PC-9 (cell line): ENCODE results near the gene BASP1. TPM values are rescaled to one million over a fixed set of nuclear protein-coding genes. Genes with fewer than 3 reads are reported as not detected.

ENCODE experiments used
- BruUV-seq: library from RNA; stranded (reverse); fragments of 400-500 nt; replicated peaks from 2 replicates; lab custom pipeline; 2021; lab: Mats Ljungman, UMichigan
- CTCF ChIA-PET: fragments of 300-600 bp; sonication (Branson Sonifier 250); formaldehyde crosslinking; loops from one replicate; lab custom pipeline; 2022; ENCODE audit warnings: antibody characterized with exemption; lab: Charles Lee
- POLR2A ChIA-PET: fragments of 300-600 bp; sonication (Branson Sonifier 250); formaldehyde crosslinking; loops from one replicate; lab custom pipeline; 2022; ENCODE audit warnings: antibody characterized with exemption; ENCODE audit not compliant: unreplicated experiment; lab: Charles Lee
- DNase-seq, 2 experiments: peaks; one replicate each; pipeline versions ENCODE4 v3.0.0 to v3.0.0-alpha.2; 2015 to 2022; ENCODE audit warnings: mixed read lengths in 1 of 2
- H2AFZ ChIP-seq: fragments of 200-600 bp; sonication (generic); 2 replicates; pipeline ENCODE4 v1.8.1; 2017; ENCODE audit warnings: antibody characterized with exemption
- H3F3A ChIP-seq: fragments of 200-600 bp; sonication (generic); 2 replicates; pipeline ENCODE4 v1.8.1; 2017; ENCODE audit warnings: antibody characterized with exemption, mild to moderate bottlenecking, low read depth; ENCODE audit not compliant: insufficient read depth
- H3K27ac ChIP-seq: fragments of 200-600 bp; sonication (generic); 2 replicates; pipeline ENCODE4 v1.6.1; 2016; ENCODE audit warnings: mixed run types
- H3K27me3 ChIP-seq: fragments of 200-600 bp; sonication (generic); 2 replicates; pipeline ENCODE4 v1.6.1; 2016; ENCODE audit warnings: low read depth, mixed run types; ENCODE audit not compliant: insufficient read depth
- H3K36me3 ChIP-seq: fragments of 200-600 bp; sonication (generic); 2 replicates; pipeline ENCODE4 v1.6.1; 2016; ENCODE audit warnings: low read depth, mixed run types
- H3K4me1 ChIP-seq: fragments of 200-600 bp; sonication (generic); replicated peaks from 2 replicates; pipeline ENCODE4 v1.6.1; 2016; ENCODE audit warnings: mixed run types; ENCODE audit not compliant: insufficient read depth
- H3K4me2 ChIP-seq: fragments of 200-600 bp; sonication (generic); 2 replicates; pipeline ENCODE4 v1.6.1; 2017; ENCODE audit warnings: mixed run types
- H3K4me3 ChIP-seq: fragments of 200-600 bp; sonication (generic); 2 replicates; pipeline ENCODE4 v1.6.1; 2016; ENCODE audit warnings: mixed run types
- H3K79me2 ChIP-seq: fragments of 200-600 bp; sonication (generic); 2 replicates; pipeline ENCODE4 v1.6.1; 2017; ENCODE audit warnings: low read depth, mixed run types
- H3K9me2 ChIP-seq: fragments of 200-600 bp; sonication (generic); 2 replicates; pipeline ENCODE4 v1.8.1; 2017; ENCODE audit warnings: mild to moderate bottlenecking; ENCODE audit not compliant: insufficient read depth
- H3K9me3 ChIP-seq: fragments of 200-600 bp; sonication (generic); 2 replicates; pipeline ENCODE4 v1.8.1; 2016; ENCODE audit warnings: low read depth; ENCODE audit not compliant: insufficient read depth
- H4K20me1 ChIP-seq: fragments of 200-600 bp; sonication (generic); 2 replicates; pipeline ENCODE4 v1.8.1; 2017; ENCODE audit not compliant: insufficient read depth
- EZH2 ChIP-seq: fragments of 200-600 bp; sonication (generic); IDR thresholded peaks from 2 replicates; pipeline ENCODE4 v1.8.0; 2017; ENCODE audit warnings: antibody characterized with exemption, low read depth
- intact Hi-C: fragments of 100-400 bp; cut with micrococcal nuclease; formaldehyde crosslinking; loops from one replicate; pipeline ENCODE4 v1.10.0; 2022; ENCODE audit not compliant: unreplicated experiment
- total RNA-seq: library from RNA; stranded (reverse); gene quantifications from 2 replicates; pipeline ENCODE4 v1.2.3, GENCODE V29; 2021
- TF ChIP-seq, protein P1 (sequence below): fragments of 200-600 bp; sonication (generic); conservative IDR thresholded peaks from 2 replicates; pipeline ENCODE4 v1.6.1; 2017; ENCODE audit warnings: mixed run types, antibody characterized with exemption, mild to moderate bottlenecking, moderate library complexity

The BASP1 gene
- total RNA-seq, 1 experiment from 2014 or later: not detected

DNA sequence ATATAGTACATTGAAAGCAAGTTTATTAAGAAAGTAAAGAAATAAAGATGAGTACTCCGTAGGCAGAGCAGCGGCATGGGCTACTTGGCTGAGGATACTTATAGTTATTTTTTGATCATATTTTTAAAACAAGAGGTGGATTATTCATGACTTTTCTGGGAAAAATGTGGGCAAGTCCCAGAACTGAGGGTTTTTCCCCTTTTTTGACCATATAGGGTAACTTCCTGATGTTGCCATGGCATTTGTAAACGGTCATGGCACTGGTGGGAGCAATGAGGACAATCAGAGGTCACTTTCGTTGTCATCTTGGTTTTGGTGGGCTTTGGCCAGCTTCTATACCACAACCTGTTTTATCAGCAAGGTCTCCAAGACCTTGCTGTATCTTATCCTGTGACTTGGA lies 5.2 kb upstream of the BASP1 start:
- H3K27me3 ChIP-seq: 0 out of 2 replicates have a peak, but pooled peaks cover 8% of the 10 kb centered on the region
- BruUV-seq: no TSS peak
- DNase-seq: no peak
- CTCF ChIA-PET: interaction anchor here (0.5 kb wide), 1 partner anchor 1101 kb away, joined by 3 read pairs; no protein-coding TSS in a partner anchor
- no peaks in the 10 kb centered on the region for H3K9me2 ChIP-seq
- H4K20me1 ChIP-seq: no peaks in the 10 kb centered on the region
- no peaks in the 10 kb centered on the region for H3K4me1 ChIP-seq
- POLR2A ChIA-PET: no interaction called here
- no peaks in the 10 kb centered on the region for H3K9me3 ChIP-seq
- H3K4me3 ChIP-seq: no peak overlapping the region
- no peaks in the 10 kb centered on the region for H3K36me3 ChIP-seq
- no peak overlapping the region for H2AFZ ChIP-seq
- H3K79me2 ChIP-seq: no peaks in the 10 kb centered on the region
- H3F3A ChIP-seq: peaks cover 6% of the 10 kb centered on the region; the same call in 1 of the 2 replicates
- no peak overlapping the region for H3K4me2 ChIP-seq
- no peak for TF ChIP-seq EZH2
- TF ChIP-seq, protein P1, sequence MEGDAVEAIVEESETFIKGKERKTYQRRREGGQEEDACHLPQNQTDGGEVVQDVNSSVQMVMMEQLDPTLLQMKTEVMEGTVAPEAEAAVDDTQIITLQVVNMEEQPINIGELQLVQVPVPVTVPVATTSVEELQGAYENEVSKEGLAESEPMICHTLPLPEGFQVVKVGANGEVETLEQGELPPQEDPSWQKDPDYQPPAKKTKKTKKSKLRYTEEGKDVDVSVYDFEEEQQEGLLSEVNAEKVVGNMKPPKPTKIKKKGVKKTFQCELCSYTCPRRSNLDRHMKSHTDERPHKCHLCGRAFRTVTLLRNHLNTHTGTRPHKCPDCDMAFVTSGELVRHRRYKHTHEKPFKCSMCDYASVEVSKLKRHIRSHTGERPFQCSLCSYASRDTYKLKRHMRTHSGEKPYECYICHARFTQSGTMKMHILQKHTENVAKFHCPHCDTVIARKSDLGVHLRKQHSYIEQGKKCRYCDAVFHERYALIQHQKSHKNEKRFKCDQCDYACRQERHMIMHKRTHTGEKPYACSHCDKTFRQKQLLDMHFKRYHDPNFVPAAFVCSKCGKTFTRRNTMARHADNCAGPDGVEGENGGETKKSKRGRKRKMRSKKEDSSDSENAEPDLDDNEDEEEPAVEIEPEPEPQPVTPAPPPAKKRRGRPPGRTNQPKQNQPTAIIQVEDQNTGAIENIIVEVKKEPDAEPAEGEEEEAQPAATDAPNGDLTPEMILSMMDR: no peak
- no peak overlapping the region for H3K27ac ChIP-seq
- intact Hi-C loops: loop anchor here (10.0 kb wide), 1 partner anchor 1483 kb away; no protein-coding TSS in a partner anchor

DNA sequence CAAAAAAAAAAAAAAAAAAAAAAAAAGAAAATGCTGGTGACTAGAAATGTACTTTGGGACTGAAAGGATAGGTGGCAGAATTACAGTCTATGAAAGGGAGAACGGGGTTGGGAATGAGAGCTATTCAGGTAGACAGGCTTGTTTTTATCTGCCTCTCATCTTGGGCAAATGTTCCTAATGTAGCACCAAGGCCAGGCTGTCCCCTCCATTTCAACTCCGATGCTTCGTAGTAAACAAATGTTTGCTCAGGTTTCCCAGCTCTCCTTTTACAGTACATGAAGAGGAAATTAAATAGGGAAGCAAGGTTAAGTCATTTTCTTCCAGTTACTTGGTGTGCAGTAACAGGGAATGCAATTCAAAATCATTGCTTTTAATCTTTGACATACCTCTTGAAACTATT lies 4.4 kb upstream of the BASP1 start:
- ChIA-PET CTCF (interaction anchor here (0.6 to 0.7 kb wide), 3 partner anchors 9 to 849 kb away, joined by 3 to 16 read pairs (median 4); no protein-coding TSS in a partner anchor), POLR2A (no interaction called here)
- no peaks in the 10 kb centered on the region for H3K36me3 ChIP-seq
- H4K20me1 ChIP-seq: no peaks in the 10 kb centered on the region
- intact Hi-C loops: loop anchor here (10.0 kb wide), 1 partner anchor 1482 kb away; no protein-coding TSS in a partner anchor
- no peaks in the 10 kb centered on the region for H3K79me2 ChIP-seq
- BruUV-seq: no TSS peak
- no peak overlapping the region for H3K27ac ChIP-seq
- TF ChIP-seq, protein P1: no peak
- TF ChIP-seq EZH2: no peak
- H3K9me3 ChIP-seq: no peaks in the 10 kb centered on the region
- no peak for DNase-seq
- no peak overlapping the region for H3K4me3 ChIP-seq
- peaks cover 6% of the 10 kb centered on the region; the same call in 1 of the 2 replicates for H3F3A ChIP-seq
- H2AFZ ChIP-seq: no peak overlapping the region
- H3K27me3 ChIP-seq: 0 out of 2 replicates have a peak, but pooled peaks cover 8% of the 10 kb centered on the region
- H3K9me2 ChIP-seq: no peaks in the 10 kb centered on the region
- H3K4me1 ChIP-seq: no peaks in the 10 kb centered on the region
- H3K4me2 ChIP-seq: no peak overlapping the region

DNA sequence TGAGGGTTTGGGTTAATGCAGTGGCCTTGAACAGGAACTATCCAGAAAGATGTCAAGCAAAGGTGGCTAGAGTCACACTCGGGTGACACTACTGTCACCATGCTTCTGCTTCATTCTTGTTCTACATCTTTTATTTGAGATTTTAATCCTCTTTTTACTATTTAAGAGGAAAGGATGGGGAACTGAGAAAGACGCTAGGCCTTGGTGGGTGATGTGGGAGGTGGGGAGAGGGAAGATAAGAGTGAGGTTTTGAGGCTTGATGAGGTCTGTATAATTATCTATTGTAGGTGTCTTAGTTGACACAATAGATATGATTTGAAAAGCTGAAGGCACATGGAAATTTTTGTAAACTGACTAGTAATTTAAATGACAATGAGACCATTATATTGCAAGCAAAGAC lies 3.5 kb upstream of the BASP1 start:
- TF ChIP-seq, protein P1: no peak
- TF ChIP-seq EZH2: no peak
- no peak overlapping the region for H3K4me2 ChIP-seq
- ChIA-PET CTCF (no interaction called here), POLR2A (no interaction called here)
- H3K9me3 ChIP-seq: no peaks in the 10 kb centered on the region
- 0 out of 2 replicates have a peak, but pooled peaks cover 8% of the 10 kb centered on the region for H3K27me3 ChIP-seq
- BruUV-seq: no TSS peak
- no peaks in the 10 kb centered on the region for H3K79me2 ChIP-seq
- H4K20me1 ChIP-seq: no peaks in the 10 kb centered on the region
- no peak for DNase-seq
- intact Hi-C loops: loop anchor here (10.0 kb wide), 1 partner anchor 1481 kb away; no protein-coding TSS in a partner anchor
- no peaks in the 10 kb centered on the region for H3K36me3 ChIP-seq
- no peak overlapping the region for H3K4me3 ChIP-seq
- H3K9me2 ChIP-seq: no peaks in the 10 kb centered on the region
- H3K4me1 ChIP-seq: no peaks in the 10 kb centered on the region
- H3F3A ChIP-seq: peaks cover 6% of the 10 kb centered on the region; the same call in 1 of the 2 replicates
- H3K27ac ChIP-seq: no peak overlapping the region
- no peak overlapping the region for H2AFZ ChIP-seq
